ENCODE results near the gene CTSC.

The CTSC gene

GRCh38 chr11:88337181-88337986, at the start of gene CTSC:
Gene CTSC, minus strand, starts transcription at chr11:88337736. Its CDS starts 64 bp downstream, at chr11:88337672.
- DNase-seq (ENCODE audit: low read depth in 2 of 2, low spot score in 1 of 2): peak; percentile 85 to 86

DNA sequence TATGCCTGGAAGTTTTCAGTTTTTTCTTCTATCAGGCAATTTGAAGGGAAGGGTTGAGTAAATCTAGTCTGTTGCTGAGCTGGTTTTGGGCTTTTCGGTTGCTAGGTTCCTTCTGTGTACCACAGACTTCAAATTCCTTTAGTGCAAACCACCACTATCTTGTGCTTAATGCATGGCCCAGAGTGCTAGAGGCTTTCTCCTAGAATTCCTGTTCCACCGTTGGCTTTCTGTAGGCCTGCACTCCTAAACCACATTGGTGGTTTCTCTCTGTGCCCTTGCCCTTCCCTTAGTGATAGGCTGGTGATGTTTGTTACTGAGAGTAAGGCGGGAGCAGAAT, 47.1 kb upstream of the CTSC start:
- no peak for DNase-seq (ENCODE audit: low read depth in 2 of 2, low spot score in 1 of 2)

DNA sequence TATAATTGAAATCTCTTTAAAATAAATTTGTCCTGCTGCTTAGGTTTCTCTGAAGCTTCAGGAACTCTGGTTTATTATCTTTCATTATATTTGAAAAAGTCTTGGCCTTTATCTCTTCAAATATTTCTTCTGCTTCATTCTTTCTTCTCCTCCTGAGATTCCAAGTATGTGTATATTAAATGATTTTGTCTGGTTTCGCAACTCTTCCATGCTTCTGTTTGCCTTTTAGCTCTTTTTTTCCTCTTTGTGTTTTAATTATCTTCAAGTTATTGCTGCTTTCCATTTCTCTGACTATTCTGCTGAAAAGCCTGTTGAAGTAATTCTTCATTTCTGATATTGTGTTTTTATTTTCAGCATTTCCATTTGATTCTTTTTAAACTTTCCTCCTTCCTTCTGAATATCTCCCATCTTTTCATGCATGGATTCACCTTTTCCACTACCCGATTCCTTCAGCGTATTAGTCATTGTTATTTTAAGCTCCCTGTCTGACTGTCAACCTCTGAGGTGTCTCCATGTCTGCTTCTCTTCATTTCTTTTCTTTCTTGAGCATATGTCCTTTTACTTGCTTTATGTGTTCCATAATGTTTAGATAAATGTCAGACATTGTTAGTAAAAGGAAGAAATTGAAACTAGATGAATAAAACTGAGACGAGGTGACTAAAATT, 46.6 kb upstream of the CTSC start:
- no peak for DNase-seq (ENCODE audit: low read depth in 2 of 2, low spot score in 1 of 2)

DNA sequence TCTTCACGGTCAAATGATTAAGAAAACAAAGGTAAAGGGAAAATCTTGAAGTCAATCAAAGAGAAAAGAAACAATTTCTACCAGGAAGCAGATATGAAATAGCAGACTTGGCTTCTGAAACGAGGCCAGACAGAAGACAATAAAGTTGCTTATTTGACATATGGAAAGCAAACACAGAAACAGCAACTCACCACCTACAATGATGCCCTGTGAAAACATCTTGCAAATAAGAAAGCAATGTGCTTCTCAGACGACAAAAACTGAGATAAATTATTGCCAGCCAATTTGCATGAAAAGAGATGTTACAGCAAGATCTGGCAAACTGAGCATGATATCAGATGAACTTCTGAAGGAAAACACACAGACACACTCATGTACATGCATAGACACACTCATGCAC, 45.9 kb upstream of the CTSC start:
- DNase-seq (ENCODE audit: low read depth in 2 of 2, low spot score in 1 of 2): no peak

DNA sequence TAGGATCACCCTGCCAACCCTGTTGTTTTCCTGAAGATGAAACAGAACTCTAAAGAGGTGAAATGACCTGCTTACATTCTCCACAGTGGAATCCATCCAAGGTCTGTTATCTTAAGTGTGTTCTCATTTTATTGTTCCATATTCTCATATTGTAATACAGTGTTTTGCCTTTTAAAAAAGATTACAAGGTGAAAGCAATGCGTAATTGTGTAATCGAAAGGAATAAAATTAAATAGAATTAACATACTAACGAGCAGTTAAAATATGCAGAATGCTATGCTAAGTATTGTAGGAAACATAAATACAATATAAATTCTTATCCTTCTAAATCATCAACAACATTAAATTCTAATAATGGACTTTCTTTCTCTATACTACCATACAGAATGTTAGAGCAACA, 41.6 kb upstream of the CTSC start:
- DNase-seq (ENCODE audit: low read depth in 2 of 2, low spot score in 1 of 2): no peak

DNA sequence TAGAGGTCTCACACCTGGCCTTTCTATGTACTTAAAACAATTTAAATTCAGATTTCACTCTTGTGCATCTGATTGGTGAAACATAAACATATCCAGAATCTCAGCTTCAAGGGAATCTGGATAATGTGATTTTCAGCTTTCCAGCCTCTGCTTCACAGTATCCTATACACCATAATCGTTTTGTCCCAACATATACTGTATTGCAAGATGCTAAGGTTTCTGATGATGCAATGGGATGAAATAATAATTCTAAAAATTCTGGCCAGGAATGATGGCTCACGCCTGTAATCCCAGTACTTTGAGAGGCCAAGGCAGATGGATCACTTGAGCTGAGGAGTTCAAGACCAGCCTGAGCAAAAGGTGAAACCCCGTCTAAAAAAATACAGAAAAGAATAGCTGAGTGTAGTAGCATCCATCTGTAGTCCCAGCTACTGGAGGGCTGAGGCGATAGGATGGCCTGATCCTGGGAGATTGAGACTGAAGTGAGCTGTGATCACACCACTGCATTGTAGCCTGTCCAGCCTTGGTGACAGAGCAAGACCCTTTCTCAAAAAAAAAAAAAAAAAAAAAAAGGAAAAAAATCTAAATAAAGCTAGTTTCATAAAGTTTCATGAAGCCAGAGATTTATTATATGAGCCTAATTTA, 41.0 kb upstream of the CTSC start:
- no peak for DNase-seq (ENCODE audit: low read depth in 2 of 2, low spot score in 1 of 2)

DNA sequence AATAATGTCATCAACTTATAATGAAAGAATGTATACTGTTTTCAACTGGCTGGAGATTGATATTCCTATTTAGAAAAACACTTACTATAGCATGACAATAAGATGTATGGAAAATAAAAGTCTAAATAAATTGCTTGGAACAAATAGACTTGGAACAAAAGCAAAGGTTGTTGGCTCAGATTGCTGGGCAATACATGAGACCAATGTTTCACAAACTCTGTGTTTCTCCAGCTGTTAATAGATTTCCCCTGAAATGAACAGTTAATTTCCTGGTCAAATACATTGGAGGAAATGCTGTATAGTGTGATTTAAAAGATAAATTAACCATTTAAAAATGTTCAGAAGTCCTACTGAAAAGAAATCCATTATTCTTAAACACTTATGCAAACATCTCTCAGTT, 40.1 kb upstream of the CTSC start:
- DNase-seq (ENCODE audit: low read depth in 2 of 2, low spot score in 1 of 2): no peak

DNA sequence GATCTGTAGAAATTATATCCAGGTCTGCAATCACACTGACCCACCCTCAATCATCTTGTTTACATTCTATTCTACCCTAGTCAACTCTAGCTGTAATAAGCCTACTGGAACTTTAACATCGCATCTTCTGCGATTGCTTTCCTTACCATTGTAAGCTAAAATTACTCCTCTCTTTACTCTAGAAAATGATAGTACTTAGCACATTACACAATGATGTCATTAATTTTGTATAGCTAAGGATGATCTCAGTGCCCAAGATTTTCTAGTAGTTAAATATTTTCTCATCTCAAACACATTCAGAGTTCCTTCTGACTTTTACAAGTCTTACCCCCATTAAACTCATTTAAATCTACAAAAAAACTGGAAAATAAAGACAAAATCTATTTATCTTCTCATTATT, 39.6 kb upstream of the CTSC start:
- no peak for DNase-seq (ENCODE audit: low read depth in 2 of 2, low spot score in 1 of 2)

GRCh38 chr11:88375927-88376470, 38.5 kb upstream of the CTSC start:
- DNase-seq (ENCODE audit: low read depth in 2 of 2, low spot score in 1 of 2): no peak

DNA sequence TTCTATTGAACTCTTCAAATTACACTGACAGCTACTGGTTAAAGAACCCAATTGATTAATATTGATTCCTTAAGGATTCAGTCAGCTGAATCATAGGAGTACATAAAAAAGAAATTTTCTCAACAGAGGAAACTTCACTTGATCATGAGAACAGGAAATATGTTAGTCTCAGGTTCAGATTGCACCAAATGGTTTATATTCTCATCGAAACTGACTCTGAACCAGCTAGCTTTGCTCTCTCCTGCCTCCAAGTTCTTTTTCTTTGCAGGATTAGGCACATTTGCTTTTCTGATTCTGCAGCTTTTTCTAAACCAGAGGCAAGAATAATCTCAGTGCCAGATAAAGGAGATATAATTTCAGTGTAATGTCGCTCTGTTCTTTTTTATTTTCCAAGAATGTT, 33.2 kb upstream of the CTSC start:
- no peak for DNase-seq (ENCODE audit: low read depth in 2 of 2, low spot score in 1 of 2)

DNA sequence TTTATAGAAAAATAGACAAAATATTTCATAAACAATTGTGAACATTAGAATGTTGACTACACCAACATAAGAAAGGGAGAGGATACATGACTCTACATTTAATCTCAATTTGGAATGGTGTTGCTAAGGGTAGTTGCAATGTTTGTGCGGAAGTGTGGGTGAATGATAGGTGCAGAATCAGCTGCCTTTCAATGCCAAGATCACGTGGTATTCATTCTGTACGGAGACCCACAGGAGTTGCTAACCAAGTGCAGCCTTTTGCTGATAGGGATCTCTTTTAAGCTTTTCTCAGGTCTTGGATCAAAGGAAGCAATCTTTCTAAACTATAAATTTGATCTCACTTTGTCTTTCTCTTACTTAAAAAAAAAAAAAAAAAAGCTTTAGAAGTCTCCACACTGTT, 29.8 kb upstream of the CTSC start:
- no peak for DNase-seq (ENCODE audit: low read depth in 2 of 2, low spot score in 1 of 2)

- no peak for DNase-seq (ENCODE audit: low read depth in 2 of 2, low spot score in 1 of 2)
Observed at GRCh38 chr11:88363648-88364065, 26.1 kb upstream of the CTSC start.

DNA sequence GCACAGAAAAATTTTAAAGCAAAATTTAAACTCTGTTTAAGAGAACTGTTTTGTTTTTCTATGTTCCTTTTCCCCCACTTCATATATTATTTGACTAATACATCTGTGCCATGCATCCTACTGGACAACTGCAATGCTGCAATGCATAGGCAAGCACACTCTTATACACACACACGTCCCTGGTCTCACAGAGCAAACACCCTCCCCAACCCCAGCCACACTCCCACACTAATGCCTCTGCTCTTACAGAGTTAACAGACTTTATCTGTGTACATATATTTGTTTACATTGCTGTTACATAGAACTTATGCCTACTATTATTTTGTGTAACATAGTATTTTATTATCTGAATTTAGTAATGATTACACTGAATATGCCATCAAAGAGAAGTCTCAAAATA, 25.5 kb upstream of the CTSC start:
- no peak for DNase-seq (ENCODE audit: low read depth in 2 of 2, low spot score in 1 of 2)

DNA sequence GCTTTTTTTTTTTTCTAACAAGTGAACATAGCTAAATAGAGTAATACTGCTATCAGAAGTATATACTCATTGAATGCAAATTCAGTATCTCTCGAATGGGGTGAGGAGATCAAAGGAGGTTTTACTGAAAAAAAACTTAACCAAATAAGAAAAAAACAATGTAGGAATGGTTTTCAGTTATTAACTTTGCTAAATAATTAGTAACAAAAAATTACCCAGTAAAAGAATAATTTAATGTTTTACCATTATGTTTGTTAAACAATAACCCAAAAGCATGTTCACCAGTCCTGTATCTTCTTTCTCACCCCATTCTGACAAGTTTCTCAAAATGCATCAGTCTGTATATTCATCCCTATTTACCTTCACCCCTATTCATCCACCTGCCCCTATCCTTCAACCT, 22.6 kb upstream of the CTSC start:
- no peak for DNase-seq (ENCODE audit: low read depth in 2 of 2, low spot score in 1 of 2)

GRCh38 chr11:88359541-88359940, 22.0 kb upstream of the CTSC start:
- no peak for DNase-seq (ENCODE audit: low read depth in 2 of 2, low spot score in 1 of 2)

DNA sequence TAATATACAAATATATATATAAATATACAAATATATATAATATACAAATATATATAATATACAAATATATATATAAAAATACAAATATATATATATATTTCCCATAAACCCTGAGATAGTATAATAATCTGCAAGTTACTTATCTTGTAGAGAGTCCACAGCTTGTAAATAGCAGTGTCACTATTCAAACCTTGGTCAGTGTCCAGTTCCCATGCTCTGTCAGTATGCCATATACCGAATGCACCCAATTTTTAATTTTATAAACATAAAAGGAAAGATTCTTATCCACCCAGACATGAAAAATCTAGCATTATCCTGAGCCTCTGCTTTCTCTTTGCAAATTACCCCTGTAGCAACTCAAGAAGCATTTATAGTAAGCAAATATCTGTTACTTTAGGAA, 21.6 kb upstream of the CTSC start:
- DNase-seq (ENCODE audit: low read depth in 2 of 2, low spot score in 1 of 2): no peak

DNA sequence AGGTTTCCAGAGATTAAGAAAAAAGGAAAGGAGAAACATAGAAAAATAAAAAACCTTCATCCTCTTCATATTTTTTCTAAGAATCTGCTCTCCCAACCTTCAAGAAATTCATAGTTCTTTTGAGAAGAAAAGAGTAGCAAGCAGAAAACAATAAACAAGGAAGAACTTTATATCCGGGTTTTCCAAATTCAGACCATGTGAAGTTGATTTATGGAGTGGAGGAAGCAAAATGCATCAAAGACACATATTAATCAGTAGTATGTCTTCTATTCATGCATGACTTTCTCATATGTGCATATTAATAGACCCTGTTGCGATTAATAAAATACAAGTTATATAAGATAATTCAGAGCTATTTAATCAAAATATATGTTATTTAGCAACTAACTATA, 20.5 kb upstream of the CTSC start:
- DNase-seq (ENCODE audit: low read depth in 2 of 2, low spot score in 1 of 2): no peak

DNA sequence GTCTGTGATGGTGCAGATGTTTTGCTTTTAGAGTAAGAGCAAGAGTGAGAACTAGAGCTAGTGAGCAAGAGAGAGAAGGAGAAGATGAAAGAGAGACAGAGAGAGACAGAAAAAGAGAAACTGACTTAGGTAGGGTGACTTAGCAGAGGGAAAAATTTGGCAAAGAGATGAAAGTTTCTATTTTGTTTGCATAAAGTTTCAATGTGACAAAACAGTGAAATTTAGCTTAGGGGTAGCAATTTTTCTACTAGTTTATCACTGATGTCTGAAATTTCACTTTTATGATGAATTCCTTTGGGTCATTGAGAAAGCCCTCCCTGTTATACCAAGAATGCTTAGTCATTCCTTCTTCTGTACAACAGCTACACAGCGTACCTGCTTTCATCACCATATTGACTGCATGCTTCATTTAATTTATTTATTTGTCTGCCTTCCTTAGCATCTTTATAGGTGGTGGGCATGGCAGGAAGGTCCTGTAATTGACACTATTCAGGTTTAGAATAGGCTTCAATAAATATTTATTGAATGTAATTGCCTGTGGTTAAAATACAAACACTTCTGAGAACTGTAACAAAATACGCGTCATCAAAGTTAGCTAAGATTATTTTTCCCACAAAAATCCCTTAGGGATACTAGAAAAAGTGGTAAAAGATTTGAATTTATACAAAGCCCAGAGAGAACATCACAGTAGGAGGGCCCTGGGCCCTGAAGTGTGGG, 19.9 kb upstream of the CTSC start:
- DNase-seq (ENCODE audit: low read depth in 2 of 2, low spot score in 1 of 2): no peak

- no peak for DNase-seq (ENCODE audit: low read depth in 2 of 2, low spot score in 1 of 2)
Observed at GRCh38 chr11:88355887-88356286, 18.4 kb upstream of the CTSC start.

- no peak for DNase-seq (ENCODE audit: low read depth in 2 of 2, low spot score in 1 of 2)
Observed at GRCh38 chr11:88354912-88355311, 17.4 kb upstream of the CTSC start.

DNA sequence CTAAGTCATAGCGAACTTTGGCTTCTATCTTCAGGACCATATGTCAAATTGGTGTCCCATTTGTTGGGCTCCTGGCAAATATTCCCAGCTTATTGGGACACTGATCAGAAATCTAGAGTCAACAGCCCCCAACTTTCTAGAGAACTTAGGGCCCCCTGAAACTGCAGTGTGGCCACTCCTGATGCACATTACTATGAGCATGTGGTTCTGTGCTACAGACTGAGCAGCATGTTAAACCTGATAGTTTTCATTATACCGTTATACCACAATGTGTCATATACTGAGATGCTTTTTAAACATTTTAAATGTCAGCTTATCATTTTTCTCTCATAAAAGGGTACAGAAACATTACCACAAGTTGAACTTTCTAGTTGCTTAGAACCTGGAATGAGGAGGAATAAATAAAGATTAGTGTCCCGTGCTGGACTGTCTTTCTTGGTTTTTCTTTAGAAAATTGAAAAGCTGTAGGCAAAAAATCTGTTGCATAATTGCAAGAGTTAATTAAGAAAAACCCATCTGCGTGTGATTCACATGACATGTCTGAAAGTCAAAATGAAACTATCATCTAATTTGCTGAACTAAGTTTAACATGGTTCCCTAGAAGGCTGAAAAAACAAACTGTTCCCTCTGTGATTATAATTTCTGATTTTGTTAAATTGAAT, 16.4 kb upstream of the CTSC start:
- DNase-seq (ENCODE audit: low read depth in 2 of 2, low spot score in 1 of 2): no peak

All from stimulated activated CD8-positive, alpha-beta memory T cell treated with anti-CD3 and anti-CD28 coated beads, Interleukin-4, amount 100 ng/mL, for 1 hour (primary cell).